H1 (cell line): ENCODE results near the gene VPS54.

Experiments used
- JUN ChIP-seq: IDR thresholded peaks from 2 replicates; pipeline ENCODE4 v1.6.1; 2011; ENCODE audit warnings: low read depth, mild to moderate bottlenecking, improper control_type of control experiment, low read length
- POLR2AphosphoS5 ChIP-seq: IDR thresholded peaks from 2 replicates; pipeline ENCODE4 v1.6.1; 2011; ENCODE audit warnings: low read depth, low read length

- TF ChIP-seq JUN, result no peak
- no peak; the same call in 1 of the 2 replicates for TF ChIP-seq POLR2AphosphoS5
Observed at GRCh38 chr2:64019083-64019974, at the start of gene VPS54.
